MCF 10A (cell line): ENCODE results near the gene SUOX. TPM values are rescaled to one million over a fixed set of nuclear protein-coding genes. Genes with fewer than 3 reads are reported as not detected.
A peak's percentile ranks its signal among the peaks of the same experiment; 100 is the strongest.

ENCODE experiments used
- BruUV-seq: library from RNA; stranded (reverse); fragments of 400-500 nt; replicated peaks from 2 replicates; lab custom pipeline; 2021; lab: Mats Ljungman, UMichigan
- CTCF ChIA-PET: fragments of 300-600 bp; sonication (Branson Sonifier 250); formaldehyde crosslinking; extraction: SDS; loops from one replicate; lab custom pipeline; 2021; ENCODE audit warnings: antibody characterized with exemption, inconsistent platforms; lab: Yijun Ruan, JAX
- POLR2A ChIA-PET: fragments of 300-600, 350-650 bp; sonication (Branson Sonifier 250); formaldehyde crosslinking; extraction: SDS; loops from one replicate; lab custom pipeline; 2020; ENCODE audit warnings: antibody characterized with exemption, inconsistent platforms; lab: Yijun Ruan, JAX
- DNase-seq: peaks from one replicate; pipeline ENCODE4 v3.0.0-alpha.2; 2018; ENCODE audit not compliant: unreplicated experiment
- H3K27ac Mint-ChIP-seq: one replicate; pipeline ENCODE4 v1.8.0; 2022; ENCODE audit warnings: mild to moderate bottlenecking, low read depth, mixed read lengths; ENCODE audit not compliant: unreplicated experiment
- H3K27me3 Mint-ChIP-seq: one replicate; pipeline ENCODE4 v1.8.0; 2022; ENCODE audit warnings: mixed read lengths; ENCODE audit not compliant: insufficient read depth, unreplicated experiment
- H3K36me3 Mint-ChIP-seq: one replicate; pipeline ENCODE4 v1.8.0; 2022; ENCODE audit warnings: mild to moderate bottlenecking, moderate library complexity, mixed read lengths; ENCODE audit not compliant: insufficient read depth, unreplicated experiment
- H3K4me1 Mint-ChIP-seq: one replicate; pipeline ENCODE4 v1.8.0; 2022; ENCODE audit warnings: mixed read lengths; ENCODE audit not compliant: insufficient read depth, unreplicated experiment
- H3K4me3 Mint-ChIP-seq: one replicate; pipeline ENCODE4 v1.8.0; 2022; ENCODE audit warnings: mild to moderate bottlenecking, moderate library complexity, mixed read lengths; ENCODE audit not compliant: unreplicated experiment
- H3K9me3 Mint-ChIP-seq: one replicate; pipeline ENCODE4 v1.8.0; 2022; ENCODE audit warnings: mixed read lengths; ENCODE audit not compliant: unreplicated experiment
- intact Hi-C: fragments of 100-400 bp; cut with micrococcal nuclease; formaldehyde crosslinking; loops from 2 replicates; pipeline ENCODE4 v1.14.1; 2022
- total RNA-seq: library from RNA; stranded (reverse); gene quantifications from 2 replicates; pipeline ENCODE4 v1.2.3, GENCODE V29; 2022
- TF ChIP-seq, protein P1 (sequence below): fragments of 200-600 bp; IDR thresholded peaks from one replicate; pipeline ENCODE4 v1.8.0; 2022; ENCODE audit warnings: antibody characterized with exemption, mild to moderate bottlenecking; ENCODE audit not compliant: unreplicated experiment

SUOX gene
- total RNA-seq, 1 experiment from 2014 or later, result 6.3 TPM

DNA sequence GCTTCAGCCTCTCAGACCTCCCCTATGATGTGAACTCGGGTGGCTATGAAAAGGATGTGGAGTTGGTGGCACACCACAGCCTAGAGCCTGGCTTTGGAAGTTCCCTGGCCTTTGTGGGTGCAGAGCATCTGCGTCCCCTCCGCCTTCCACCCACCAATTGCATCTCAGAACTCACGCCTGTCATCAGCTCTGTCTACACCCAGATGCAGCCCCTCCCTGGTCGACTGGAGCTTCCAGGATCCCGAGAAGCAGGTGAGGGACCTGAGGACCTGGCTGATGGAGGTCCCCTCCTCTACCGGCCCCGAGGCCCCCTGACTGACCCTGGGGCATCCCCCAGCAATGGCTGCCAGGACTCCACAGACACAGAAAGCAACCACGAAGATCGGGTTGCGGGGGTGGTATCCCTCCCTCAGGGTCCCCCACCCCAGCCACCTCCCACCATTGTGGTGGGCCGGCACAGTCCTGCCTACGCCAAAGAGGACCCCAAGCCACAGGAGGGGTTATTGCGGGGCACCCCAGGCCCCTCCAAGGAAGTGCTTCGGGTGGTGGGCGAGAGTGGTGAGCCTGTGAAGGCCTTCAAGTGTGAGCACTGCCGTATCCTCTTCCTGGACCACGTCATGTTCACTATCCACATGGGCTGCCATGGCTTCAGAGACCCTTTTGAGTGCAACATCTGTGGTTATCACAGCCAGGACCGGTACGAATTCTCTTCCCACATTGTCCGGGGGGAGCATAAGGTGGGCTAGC, 37.7 kb downstream of the SUOX start:
- no TSS peak for BruUV-seq
- POLR2A ChIA-PET, result no interaction called here
- no peak overlapping the region for H3K4me3 Mint-ChIP-seq
- no peaks in the 10 kb centered on the region for H3K27me3 Mint-ChIP-seq
- TF ChIP-seq, protein P1, sequence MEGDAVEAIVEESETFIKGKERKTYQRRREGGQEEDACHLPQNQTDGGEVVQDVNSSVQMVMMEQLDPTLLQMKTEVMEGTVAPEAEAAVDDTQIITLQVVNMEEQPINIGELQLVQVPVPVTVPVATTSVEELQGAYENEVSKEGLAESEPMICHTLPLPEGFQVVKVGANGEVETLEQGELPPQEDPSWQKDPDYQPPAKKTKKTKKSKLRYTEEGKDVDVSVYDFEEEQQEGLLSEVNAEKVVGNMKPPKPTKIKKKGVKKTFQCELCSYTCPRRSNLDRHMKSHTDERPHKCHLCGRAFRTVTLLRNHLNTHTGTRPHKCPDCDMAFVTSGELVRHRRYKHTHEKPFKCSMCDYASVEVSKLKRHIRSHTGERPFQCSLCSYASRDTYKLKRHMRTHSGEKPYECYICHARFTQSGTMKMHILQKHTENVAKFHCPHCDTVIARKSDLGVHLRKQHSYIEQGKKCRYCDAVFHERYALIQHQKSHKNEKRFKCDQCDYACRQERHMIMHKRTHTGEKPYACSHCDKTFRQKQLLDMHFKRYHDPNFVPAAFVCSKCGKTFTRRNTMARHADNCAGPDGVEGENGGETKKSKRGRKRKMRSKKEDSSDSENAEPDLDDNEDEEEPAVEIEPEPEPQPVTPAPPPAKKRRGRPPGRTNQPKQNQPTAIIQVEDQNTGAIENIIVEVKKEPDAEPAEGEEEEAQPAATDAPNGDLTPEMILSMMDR, result no peak
- H3K4me1 Mint-ChIP-seq, result no peaks in the 10 kb centered on the region
- intact Hi-C loops, result no loop called here
- DNase-seq, result no peak
- CTCF ChIA-PET, result interaction anchor here (0.5 to 1.4 kb wide), 2 partner anchors 39 to 60 kb away, joined by 3 to 5 read pairs; no protein-coding TSS in a partner anchor
- no peaks in the 10 kb centered on the region for H3K36me3 Mint-ChIP-seq
- H3K9me3 Mint-ChIP-seq, result no peaks in the 10 kb centered on the region
- H3K27ac Mint-ChIP-seq, result peak overlapping the region; percentile 82

DNA sequence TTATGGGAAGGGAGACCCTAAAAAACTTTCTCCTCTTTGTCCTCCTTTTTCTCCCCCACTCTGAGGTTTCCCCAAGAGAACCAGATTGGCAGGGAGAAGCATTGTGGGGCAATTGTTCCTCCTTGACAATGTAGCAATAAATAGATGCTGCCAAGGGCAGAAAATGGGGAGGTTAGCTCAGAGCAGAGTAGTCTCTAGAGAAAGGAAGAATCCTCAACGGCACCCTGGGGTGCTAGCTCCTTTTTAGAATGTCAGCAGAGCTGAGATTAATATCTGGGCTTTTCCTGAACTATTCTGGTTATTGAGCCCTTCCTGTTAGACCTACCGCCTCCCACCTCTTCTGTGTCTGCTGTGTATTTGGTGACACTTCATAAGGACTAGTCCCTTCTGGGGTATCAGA, 40.1 kb downstream of the SUOX start:
- BruUV-seq, result no TSS peak
- TF ChIP-seq, protein P1, result no peak
- DNase-seq, result no peak
- Mint-ChIP-seq H3K4me1 (no peaks in the 10 kb centered on the region), H3K27me3 (no peaks in the 10 kb centered on the region), H3K9me3 (no peaks in the 10 kb centered on the region), H3K4me3 (no peak overlapping the region), H3K36me3 (peaks cover 7% of the 10 kb centered on the region), H3K27ac (no peak overlapping the region)
- ChIA-PET POLR2A (no interaction called here), CTCF (interaction anchor here (0.6 to 0.9 kb wide), 2 partner anchors 8 to 82 kb away, joined by 3 to 4 read pairs; no protein-coding TSS in a partner anchor)
- intact Hi-C loops, result no loop called here

DNA sequence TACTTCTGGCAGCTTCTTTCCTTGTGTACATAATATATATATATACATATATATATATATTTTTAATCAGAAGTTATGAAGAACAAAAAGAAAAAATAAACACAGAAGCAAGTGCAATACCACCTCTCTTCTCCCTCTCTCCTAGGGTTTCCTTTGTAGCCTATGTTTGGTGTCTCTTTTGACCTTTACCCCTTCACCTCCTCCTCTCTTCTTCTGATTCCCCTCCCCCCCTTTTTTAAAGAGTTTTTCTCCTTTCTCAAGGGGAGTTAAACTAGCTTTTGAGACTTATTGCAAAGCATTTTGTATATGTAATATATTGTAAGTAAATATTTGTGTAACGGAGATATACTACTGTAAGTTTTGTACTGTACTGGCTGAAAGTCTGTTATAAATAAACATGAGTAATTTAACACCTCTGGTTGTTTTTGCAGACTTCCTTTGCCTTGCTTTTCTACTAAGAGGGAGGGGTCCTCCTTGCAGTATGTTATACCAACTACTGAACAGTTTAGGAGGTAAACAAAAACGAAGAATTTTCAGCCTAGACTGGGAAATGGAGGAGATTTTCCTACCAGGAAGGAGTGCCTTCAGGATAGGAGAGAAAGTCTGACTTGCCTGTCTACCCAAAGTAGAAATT, 41.1 kb downstream of the SUOX start:
- no peak for DNase-seq
- TF ChIP-seq, protein P1, result no peak
- intact Hi-C loops, result no loop called here
- ChIA-PET POLR2A (interaction anchor here (3.4 kb wide), 1 partner anchor 42 kb away, joined by 25 read pairs; the partner anchor contains the start of gene SUOX), CTCF (interaction anchor here (0.6 to 2.2 kb wide), 3 partner anchors 9 to 92 kb away, joined by 3 to 8 read pairs (median 4); no protein-coding TSS in a partner anchor)
- peaks cover 17% of the 10 kb centered on the region for H3K36me3 Mint-ChIP-seq
- BruUV-seq, result no TSS peak
- H3K4me1 Mint-ChIP-seq, result no peaks in the 10 kb centered on the region
- H3K27me3 Mint-ChIP-seq, result no peaks in the 10 kb centered on the region
- no peaks in the 10 kb centered on the region for H3K9me3 Mint-ChIP-seq
- H3K4me3 Mint-ChIP-seq, result no peak overlapping the region
- H3K27ac Mint-ChIP-seq, result no peak overlapping the region

DNA sequence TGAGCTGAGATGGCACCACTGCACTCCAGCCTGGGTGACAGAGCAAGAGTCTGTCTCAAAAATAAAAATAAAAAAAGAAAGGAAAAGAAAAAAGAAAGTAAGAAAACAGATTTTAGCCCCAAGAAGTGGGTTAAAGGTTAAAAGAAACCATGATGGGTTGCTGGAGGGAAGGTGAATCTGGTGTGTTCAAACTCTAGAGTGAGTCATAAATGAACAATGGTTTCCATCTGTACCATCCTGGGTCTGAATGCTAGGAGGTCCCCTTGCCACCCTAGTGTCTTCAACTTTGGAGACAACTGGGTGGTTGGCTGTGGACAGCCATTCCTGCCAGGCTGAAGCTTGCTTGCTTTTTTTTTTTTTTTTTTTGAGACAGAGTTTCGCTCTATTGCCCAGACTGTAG, 43.1 kb downstream of the SUOX start:
- BruUV-seq, result no TSS peak
- ChIA-PET CTCF (interaction anchor here (0.5 to 2.5 kb wide), 21 partner anchors 11 to 359 kb away, joined by 3 to 25 read pairs (median 4); partner anchors contain the start of genes DNAJC14, ORMDL2, SARNP and SUOX), POLR2A (interaction anchor here (0.6 to 3.4 kb wide), 15 partner anchors 11 to 302 kb away, joined by 3 to 25 read pairs (median 5); partner anchors contain the start of genes DGKA, DNAJC14, PA2G4 and RAB5B)
- Mint-ChIP-seq H3K9me3 (no peaks in the 10 kb centered on the region), H3K4me3 (peak overlapping the region; percentile 81), H3K27ac (peak overlapping the region; percentile 91), H3K36me3 (peaks cover 37% of the 10 kb centered on the region), H3K27me3 (no peaks in the 10 kb centered on the region), H3K4me1 (no peaks in the 10 kb centered on the region)
- no peak for DNase-seq
- intact Hi-C loops, result loop anchor here (5.0 kb wide), 1 partner anchor 223 kb away; the partner anchor contains the start of genes ORMDL2 and SARNP
- TF ChIP-seq, protein P1, result no peak
